ENCODE data around the gene CAB39L.

DNA sequence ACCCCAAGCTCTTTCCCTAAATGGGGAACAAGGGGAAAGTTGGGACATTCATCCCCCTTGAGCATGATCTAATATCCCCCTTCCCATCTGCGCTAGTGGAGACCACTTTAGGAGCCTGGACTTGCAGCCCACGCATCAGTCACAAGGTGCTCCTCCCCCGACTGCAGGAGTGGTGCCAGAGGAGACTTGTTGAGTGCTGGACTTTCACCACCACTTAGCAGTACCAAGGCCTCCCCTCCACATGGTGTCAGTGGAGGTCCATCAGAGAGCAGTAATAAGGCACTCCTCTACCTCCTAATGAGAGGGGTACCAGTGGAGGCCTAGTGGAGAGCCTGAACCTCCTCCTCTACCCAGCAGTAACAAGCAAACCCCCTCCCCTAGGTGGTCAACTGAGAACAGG is 22.5 kb downstream of the CAB39L start:
- TF ChIP-seq, protein P1, sequence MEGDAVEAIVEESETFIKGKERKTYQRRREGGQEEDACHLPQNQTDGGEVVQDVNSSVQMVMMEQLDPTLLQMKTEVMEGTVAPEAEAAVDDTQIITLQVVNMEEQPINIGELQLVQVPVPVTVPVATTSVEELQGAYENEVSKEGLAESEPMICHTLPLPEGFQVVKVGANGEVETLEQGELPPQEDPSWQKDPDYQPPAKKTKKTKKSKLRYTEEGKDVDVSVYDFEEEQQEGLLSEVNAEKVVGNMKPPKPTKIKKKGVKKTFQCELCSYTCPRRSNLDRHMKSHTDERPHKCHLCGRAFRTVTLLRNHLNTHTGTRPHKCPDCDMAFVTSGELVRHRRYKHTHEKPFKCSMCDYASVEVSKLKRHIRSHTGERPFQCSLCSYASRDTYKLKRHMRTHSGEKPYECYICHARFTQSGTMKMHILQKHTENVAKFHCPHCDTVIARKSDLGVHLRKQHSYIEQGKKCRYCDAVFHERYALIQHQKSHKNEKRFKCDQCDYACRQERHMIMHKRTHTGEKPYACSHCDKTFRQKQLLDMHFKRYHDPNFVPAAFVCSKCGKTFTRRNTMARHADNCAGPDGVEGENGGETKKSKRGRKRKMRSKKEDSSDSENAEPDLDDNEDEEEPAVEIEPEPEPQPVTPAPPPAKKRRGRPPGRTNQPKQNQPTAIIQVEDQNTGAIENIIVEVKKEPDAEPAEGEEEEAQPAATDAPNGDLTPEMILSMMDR (conservative IDR thresholded peaks at IDR 0.05; ENCODE audit: low read length) = peak; percentile 80
- no peak for TF ChIP-seq EZH2phosphoT487 (IDR thresholded peaks at IDR 0.05; ENCODE audit: borderline replicate concordance, low read depth, low read length)
